Endometrial microvascular endothelial cells (primary cell): ENCODE results near the gene FRMD3. TPM values are rescaled to one million over a fixed set of nuclear protein-coding genes. Genes with fewer than 3 reads are reported as not detected.

Experiments
- total RNA-seq: library from RNA; depleted of rRNA; stranded (reverse); fragments of >200 nt; gene quantifications from one replicate; pipeline ENCODE4 v1.2.3, GENCODE V29; 2015; ENCODE audit errors: inconsistent ontology term

FRMD3 gene
- total RNA-seq, 1 donor from 2014 or later, result 0.74 TPM

Other genes with a start within 250 kb of the FRMD3 start
- gene IDNK, start 84.7 kb upstream of the FRMD3 start, total RNA-seq, result 12.4 TPM
- 115 TPM for gene UBQLN1, start 169.6 kb upstream of the FRMD3 start, total RNA-seq